ENCODE data around the gene LRMDA.

LRMDA gene

DNA sequence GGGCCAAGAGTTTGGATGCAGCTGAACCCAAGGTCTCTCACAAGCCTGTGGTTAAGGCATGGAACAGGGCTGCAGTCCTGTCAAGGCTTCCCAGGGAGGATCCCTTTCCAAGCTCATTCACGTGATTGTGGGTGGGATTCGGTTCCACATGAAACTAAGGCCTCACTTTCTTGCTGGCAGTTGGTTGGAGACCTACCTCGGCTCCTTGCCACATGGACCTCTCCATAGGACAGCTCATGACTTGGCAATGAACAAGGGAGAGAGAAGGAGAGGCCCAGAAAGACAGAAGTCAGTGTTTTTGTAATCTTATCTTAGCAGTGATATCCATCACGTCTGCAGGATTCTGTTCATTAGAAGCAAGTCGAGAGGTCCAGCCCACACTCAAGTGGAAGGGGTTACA is 583.8 kb downstream of the LRMDA start:
- no peak for DNase-seq (ENCODE audit: low read depth)

DNA sequence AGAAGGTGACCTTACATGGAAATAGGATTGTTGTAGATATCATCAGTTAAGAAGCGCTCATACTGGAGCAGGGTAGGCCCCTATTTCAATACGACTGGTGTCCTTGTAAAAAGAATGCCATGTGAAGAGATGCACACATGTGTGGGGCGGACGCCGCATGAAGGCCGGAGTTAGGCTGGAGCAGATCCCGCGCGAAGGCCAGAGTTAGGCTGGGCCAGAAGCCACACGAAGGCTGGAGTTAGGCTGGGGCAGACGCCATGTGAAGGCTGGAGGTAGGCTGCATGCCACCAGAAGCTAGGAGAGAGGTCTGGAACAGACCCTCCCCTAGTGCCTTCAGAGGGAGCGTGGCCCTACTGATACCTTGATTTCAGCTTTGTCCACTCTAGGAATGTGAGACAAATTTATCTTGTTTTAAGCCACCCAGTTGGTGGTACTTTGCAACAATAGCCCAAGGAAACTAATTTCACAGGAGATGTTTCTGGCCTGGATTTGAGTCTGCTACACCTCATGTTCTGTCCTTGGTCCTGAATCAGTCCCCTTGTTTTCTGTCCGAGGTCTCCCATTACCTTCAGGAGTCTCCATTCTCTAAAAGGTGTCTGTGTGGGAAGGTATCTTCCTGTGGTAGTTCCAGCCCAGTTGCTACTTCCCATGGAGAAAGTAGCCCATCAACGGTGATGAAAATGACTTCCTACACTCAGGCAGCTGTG is 585.8 kb downstream of the LRMDA start:
- DNase-seq (ENCODE audit: low read depth): no peak
- TF ChIP-seq, protein P1, sequence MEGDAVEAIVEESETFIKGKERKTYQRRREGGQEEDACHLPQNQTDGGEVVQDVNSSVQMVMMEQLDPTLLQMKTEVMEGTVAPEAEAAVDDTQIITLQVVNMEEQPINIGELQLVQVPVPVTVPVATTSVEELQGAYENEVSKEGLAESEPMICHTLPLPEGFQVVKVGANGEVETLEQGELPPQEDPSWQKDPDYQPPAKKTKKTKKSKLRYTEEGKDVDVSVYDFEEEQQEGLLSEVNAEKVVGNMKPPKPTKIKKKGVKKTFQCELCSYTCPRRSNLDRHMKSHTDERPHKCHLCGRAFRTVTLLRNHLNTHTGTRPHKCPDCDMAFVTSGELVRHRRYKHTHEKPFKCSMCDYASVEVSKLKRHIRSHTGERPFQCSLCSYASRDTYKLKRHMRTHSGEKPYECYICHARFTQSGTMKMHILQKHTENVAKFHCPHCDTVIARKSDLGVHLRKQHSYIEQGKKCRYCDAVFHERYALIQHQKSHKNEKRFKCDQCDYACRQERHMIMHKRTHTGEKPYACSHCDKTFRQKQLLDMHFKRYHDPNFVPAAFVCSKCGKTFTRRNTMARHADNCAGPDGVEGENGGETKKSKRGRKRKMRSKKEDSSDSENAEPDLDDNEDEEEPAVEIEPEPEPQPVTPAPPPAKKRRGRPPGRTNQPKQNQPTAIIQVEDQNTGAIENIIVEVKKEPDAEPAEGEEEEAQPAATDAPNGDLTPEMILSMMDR (IDR thresholded peaks at IDR 0.05; ENCODE audit: low read depth, low read length, missing control alignments): no peak
- in situ Hi-C loops (cut with HindIII; ENCODE audit: low sequenced_read_pairs): no loop called here
- no peak overlapping the region for H3K4me3 ChIP-seq (ENCODE audit: low read depth, low read length)

More for the DNA sequence above, 583.8 kb downstream of the LRMDA start:
- no peak overlapping the region for H3K4me3 ChIP-seq (ENCODE audit: low read depth, low read length)
- in situ Hi-C loops (cut with HindIII; ENCODE audit: low sequenced_read_pairs): no loop called here
- TF ChIP-seq, protein P1 (IDR thresholded peaks at IDR 0.05; ENCODE audit: low read depth, low read length, missing control alignments): no peak

DNA sequence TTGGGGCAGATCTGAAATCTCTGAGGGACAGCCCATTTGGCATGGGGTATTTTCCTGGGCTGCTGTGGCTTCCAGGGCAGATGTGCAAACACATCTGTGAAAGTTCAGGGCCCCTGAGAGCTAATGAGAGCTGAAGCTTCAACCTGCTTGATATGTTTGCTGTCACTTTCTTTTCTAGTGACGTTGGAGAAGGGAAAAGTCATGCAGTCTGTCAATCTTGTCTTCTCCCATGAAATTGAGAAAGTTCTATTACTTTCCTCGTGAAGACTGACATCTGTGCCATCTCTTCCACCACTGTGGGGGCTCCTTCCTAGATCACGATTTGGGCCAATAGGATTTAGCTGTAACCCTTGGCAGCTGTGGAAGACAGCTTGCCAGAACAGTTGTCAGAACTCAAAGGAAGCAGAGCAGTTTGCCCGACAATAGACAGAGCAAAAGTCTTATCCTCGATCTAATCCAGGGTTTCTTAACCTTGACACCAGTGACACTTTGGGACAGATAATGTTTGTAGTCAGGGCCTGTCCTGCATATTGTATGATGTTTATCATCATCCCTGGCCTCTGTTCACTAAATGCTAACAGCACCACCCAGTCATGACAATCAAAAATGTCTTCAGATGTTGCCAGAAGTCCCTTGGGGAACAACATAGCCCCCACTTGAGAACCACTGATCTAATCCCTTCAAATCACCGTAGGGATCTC is 586.5 kb downstream of the LRMDA start:
- in situ Hi-C loops (cut with HindIII; ENCODE audit: low sequenced_read_pairs): no loop called here
- H3K4me3 ChIP-seq (ENCODE audit: low read depth, low read length): no peak overlapping the region
- DNase-seq (ENCODE audit: low read depth): no peak
- TF ChIP-seq, protein P1 (IDR thresholded peaks at IDR 0.05; ENCODE audit: low read depth, low read length, missing control alignments): no peak

DNA sequence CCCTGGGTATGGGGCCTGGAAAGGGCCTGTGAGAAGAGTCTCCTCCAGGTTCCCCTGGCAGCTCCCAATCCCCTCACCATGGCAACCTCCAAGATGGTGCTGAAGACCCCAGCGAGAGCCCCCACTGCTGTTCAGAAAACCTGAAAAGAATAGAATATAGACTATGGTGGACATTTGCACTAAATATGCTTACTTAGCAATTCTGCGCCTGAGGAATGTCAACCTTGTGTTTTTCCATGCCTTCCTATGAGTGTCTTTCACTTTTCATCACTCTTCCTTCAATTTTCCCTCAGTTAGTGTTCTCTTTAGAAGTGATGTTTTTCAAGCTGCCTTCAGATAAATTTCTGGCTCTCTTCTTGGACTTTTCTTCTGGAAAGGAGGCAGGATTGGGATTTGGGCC is 589.2 kb downstream of the LRMDA start:
- TF ChIP-seq, protein P1 (IDR thresholded peaks at IDR 0.05; ENCODE audit: low read depth, low read length, missing control alignments): no peak
- no peak overlapping the region for H3K4me3 ChIP-seq (ENCODE audit: low read depth, low read length)
- DNase-seq (ENCODE audit: low read depth): no peak
- in situ Hi-C loops (cut with HindIII; ENCODE audit: low sequenced_read_pairs): no loop called here

DNA sequence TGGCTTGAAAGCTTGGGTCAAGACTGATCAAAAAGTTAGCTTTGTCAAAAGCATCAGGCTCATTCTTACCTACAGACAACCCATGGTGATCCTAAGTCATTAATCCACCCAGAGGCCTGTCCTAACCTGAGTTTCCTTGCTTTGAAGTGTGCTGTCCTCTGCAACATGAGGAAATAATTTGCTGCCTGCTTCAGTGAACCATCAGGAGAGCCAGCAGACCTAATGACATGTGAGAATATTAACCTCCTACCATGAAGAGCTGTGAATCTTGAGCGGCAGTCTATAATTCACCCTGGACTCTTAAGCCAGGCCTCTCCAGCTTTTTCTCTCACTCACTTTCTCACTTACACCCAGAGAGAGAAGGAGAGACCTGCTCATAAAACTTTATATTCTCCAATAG is 590.0 kb downstream of the LRMDA start:
- TF ChIP-seq, protein P1 (IDR thresholded peaks at IDR 0.05; ENCODE audit: low read depth, low read length, missing control alignments): no peak
- in situ Hi-C loops (cut with HindIII; ENCODE audit: low sequenced_read_pairs): no loop called here
- no peak for DNase-seq (ENCODE audit: low read depth)
- no peak overlapping the region for H3K4me3 ChIP-seq (ENCODE audit: low read depth, low read length)

DNA sequence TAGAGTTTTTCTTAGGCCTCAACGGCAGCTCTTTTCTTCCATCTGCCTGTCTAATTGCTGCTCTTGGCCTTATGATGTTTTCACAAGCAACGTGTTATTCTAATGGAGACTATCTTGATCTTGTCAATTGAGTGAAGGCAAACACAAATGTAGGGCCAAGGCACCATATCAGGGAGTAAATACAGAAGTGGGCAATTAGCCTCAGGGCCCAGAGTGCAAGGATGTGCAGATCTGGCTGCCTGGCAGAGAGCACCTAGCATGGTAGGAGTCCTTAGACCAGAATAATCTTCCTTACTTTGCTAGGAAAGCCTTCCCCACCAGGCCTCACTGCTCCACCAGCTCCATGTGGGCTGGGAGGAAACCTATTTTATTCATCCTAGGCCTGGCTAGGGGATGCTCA is 590.9 kb downstream of the LRMDA start:
- in situ Hi-C loops (cut with HindIII; ENCODE audit: low sequenced_read_pairs): no loop called here
- TF ChIP-seq, protein P1 (IDR thresholded peaks at IDR 0.05; ENCODE audit: low read depth, low read length, missing control alignments): no peak
- DNase-seq (ENCODE audit: low read depth): no peak
- H3K4me3 ChIP-seq (ENCODE audit: low read depth, low read length): no peak overlapping the region

Data from astrocyte of the cerebellum (primary cell).